ENCODE measurements around the gene NPY2R.

Gene NPY2R, protein sequence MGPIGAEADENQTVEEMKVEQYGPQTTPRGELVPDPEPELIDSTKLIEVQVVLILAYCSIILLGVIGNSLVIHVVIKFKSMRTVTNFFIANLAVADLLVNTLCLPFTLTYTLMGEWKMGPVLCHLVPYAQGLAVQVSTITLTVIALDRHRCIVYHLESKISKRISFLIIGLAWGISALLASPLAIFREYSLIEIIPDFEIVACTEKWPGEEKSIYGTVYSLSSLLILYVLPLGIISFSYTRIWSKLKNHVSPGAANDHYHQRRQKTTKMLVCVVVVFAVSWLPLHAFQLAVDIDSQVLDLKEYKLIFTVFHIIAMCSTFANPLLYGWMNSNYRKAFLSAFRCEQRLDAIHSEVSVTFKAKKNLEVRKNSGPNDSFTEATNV

DNA sequence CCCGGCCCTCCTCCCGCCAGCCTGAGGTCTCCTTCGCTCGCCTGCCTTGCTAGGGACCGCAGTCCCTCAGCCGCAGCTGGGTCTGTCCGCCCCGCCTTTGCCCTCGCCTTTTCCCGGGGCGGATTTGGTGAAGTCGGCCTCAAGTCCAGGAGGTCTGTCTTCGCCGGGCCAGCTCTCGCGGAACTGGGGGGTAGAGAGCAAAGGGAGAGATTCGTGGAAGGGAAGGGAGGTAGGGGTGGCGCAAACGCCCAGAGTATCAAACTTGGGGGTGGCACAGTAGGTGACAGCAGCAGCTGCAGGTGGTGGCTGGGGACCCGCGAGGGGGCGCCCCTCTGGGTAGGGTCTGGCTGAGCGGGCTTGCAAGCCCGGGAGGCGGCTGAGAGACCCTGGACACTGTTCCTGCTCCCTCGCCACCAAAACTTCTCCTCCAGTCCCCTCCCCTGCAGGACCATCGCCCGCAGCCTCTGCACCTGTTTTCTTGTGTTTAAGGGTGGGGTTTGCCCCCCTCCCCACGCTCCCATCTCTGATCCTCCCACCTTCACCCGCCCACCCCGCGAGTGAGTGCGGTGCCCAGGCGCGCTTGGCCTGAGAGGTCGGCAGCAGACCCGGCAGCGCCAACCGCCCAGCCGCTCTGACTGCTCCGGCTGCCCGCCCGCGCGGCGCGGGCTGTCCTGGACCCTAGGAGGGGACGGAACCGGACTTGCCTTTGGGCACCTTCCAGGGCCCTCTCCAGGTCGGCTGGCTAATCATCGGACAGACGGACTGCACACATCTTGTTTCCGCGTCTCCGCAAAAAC, at the start of gene NPY2R:
NPY2R (plus strand) TSS at position 379 of the 797 bp plus-strand sequence. CDS start 5,304 bp downstream, outside the sequence.
- no peak for DNase-seq

DNA sequence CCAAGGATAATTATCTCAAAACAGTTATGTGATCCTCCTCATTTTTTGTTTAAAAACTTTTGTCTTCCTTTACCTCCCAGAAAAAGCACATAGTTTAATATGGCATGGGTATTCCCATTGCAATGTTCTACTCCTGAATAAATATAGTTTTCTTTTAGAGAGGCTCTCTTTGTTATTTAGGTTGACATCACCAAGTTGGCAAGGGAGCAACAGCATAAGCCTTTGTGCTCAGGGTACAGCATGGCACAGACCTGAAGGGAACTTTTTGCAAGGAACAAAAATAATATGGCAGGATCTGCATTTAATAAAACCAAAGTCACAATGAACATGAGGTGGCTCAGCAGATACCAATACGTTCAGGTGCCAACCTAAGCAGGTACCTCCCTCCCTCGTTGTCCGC, 47.1 kb upstream of the NPY2R start:
- no peak for DNase-seq

DNA sequence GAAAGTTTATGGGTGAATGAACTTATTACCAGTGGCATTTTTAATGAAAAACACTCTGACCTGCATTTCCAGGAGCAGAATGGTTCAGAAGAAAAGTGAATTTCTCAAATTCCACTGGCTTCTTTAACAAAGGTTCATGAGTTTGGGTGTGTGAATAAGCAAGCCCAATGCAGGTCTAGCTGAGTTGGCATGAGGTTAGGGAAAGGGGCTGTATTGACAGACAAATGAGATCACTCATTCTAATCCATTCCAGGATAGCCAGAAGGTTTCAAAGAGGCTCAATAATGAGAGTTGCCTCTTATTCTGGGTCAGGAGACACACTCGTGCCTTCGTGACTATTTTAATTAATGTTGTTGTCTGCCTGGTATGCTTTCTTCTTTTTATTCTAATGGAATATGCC, 43.7 kb upstream of the NPY2R start:
- DNase-seq, result no peak

DNA sequence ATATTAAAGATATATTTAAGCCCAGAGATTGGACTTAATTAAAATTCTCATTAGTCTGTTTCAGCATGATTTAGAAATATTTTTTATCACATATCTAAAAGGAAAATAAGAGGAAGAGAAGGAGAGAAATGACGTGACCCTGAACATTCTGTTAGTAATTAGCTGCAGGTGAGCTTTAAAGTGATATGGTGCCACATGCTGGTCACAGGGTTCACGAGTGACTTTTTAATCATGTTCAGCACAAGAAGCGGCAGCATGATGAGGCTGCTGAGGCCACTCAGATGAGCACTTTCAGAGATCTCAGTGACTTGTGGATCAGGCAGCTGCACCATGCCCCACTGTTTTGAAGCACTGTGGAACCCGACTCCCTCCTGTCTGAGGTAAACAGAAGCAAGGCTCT, 37.9 kb upstream of the NPY2R start:
- no peak for DNase-seq

DNA sequence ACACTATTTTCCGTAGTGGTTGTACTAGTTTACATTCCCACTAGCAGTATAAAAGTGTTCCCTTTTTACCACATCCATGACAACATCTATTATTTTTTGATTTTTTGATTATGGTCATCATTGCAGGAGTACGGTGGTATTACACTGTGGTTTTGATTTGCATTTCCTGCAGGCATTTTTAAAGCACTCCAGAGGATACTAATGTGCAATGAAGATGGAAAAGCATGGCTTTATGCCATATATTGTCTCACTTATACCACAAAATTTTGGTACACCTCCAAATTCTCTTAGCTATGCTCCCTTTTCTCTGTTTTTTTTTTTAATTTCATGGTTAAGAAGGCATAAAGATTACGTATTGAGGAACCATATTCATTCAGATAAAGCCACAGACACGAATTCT, 35.1 kb upstream of the NPY2R start:
- DNase-seq, result no peak

DNA sequence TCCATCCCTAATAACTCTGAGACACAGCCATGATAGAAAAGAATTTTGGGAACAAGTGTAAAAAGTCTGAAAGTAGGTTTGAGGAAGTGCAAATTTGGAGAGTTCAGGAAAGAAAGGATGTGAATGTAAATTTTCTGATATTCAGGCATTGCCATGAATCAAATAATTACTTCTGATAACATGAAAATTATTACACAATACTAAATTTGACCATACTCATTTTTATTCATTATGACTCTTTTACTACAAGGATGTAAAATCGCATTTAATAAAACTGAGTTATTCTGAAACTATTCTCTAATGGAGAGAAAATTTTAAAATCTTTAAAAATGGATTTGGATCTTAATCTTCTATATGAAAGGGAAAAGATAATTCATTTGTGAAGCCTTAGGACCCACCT, 33.8 kb upstream of the NPY2R start:
- DNase-seq, result no peak

DNA sequence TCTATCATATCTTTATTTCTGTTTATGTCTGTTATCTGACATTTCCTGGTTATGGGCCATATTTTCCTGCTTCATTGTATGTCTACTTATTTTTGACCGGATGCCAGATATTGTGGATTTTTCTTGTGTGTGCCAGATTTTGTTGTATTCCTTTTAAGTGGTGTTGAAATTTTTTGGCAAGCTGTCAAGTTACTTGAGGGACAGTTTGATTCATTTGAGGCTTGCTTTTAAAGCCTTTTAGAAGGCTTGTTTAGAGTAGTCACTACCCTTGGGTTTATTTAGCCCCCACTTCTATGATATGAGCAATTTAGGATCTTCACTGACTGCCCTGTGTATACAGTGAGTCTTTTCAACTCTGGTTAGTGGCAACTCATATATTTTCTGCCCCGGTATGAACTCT, 29.2 kb upstream of the NPY2R start:
- no peak for DNase-seq

DNA sequence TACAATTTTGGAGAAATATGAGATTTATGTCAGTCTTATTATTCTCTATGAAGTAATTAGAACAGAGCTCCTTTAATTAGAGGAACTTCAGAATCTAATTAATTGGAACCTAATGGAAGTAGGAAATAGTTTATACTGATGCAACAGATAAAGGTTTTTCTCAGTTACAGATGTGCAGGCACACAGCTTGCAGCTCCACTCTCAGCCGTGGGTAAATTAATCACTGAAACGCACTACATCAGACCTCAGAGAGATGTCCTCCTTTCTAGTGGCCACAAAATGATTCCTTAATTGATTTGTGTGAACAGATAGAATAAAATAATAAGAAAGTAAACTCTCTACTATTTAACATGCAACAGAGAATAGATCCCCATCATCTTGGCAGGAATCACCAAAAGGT, 21.5 kb upstream of the NPY2R start:
- DNase-seq, result no peak

DNA sequence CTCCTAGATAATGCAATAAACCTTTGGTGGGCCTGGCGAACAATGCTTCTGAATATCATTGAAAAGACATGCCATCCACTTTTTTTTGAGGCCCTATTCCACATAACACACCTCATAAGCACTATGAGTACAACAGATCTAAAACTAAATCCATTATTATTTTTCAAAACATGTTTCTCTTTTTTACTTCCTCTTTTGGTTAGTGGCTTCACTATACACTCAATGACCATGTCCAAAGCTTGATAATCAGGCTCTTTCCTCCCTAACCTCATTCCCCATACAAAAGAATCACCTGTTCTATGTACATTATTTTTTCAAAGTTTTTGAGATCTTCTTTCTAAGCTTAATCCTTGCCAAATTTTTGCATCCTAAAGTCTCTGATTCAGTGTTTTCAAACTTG, 20.4 kb upstream of the NPY2R start:
- DNase-seq, result no peak

DNA sequence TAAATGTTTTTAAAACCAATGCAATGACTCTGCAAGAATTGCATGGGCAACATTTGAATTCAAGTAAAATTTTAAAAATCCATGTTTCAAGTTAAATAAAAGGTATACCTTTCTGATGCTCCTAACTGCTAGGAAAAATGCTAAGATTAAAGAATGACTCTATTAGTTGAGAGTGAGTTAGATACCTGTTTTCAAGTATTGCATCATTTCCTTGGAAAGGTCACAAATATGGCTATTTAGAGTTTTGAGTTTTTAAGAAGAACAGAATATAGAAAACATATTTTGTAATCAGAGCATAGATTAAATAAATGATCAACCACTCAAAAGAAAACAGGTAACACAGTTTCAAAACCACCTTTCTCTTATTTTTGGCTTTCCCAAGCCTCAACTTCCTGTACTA, 18.3 kb upstream of the NPY2R start:
- DNase-seq, result no peak

DNA sequence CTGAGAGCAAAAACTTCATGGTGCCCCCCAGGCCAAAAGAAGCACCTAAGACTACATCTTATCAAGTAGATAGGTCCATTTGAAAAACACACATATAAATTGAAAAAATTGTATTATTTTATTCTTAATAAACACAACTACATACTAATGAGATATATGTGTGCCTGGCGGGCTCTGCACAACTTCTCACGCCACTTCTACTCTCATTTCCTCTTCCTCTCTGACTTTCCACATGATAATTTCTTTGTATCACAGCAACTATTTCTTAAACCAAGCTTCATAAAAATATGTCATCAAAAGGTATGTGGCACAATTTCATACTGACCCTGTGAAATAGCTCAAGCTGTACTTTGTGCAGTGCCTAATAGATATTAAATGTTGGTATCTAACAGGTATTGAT, 10.7 kb upstream of the NPY2R start:
- DNase-seq, result no peak

DNA sequence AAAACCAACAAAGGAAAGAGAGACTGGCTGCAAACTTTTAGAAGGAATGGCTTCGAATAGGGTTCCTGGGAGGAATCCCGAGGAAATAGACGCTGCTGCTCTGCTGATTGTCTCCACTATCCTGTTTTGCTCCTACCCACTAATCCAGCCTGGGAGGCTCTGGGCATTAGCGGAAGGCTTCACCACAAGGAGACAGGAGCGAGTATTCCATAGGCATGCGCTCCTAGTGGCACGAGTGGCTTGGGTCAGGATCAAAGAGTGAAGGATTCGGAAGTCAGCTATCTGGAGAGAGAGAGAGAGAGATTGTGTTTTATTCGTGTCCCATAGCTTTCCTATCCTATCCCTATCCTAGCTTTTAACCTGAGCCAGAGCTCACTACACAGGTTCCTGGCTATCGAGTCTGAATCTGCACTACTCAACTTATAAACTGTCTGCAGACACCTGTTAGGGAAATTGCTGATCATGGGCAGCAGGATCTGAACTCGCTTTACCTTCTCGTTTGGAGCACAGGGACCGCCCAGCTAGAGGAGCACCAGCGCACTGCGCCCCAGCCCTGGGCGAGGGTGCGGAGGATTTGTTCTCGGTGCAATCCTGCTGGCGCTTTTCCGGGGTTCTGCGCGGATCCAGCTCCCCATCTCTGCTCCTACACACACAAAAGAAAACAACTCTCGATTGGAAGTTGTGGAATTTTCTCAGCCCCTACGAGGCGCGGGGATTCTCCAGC, 740 bp upstream of the NPY2R start:
- no peak for DNase-seq

DNA sequence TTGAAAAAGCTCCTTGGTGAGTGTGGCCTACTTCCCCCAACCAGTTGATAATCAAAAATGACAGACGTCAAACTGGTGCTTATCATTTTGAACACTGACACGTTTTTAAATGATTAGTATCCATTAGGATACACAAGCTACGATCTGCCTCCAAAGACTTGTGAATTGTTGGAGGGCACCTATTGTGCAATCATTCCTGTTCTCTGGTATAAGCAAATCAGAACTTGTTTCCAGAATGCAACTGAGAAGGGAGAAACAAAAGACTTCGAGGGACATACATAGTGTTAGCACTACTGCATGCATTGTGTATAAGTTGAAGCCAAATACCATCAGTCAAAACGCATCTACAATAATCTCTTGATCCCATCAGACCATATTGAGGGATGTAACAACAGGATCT, 11.6 kb downstream of the NPY2R start:
- DNase-seq, result no peak

DNA sequence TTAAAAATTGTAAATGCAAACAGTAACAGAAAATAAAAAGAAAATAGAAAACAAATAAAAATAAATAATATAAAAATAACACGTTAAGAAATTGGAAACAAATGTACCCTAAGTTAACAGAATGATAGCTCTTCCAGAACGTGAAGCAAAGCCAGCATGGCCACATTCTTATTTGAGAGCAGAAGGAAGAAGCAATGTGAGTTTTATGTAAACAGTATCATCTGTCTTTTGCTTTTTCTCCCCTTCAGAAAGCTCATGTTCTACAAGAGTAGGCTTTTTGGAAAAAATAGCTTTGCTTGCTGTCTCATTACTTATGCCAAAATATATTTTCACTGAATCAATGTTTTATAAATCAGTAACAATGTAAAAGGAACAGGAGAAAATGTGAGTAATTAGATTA, 18.7 kb downstream of the NPY2R start:
- DNase-seq, result no peak

DNA sequence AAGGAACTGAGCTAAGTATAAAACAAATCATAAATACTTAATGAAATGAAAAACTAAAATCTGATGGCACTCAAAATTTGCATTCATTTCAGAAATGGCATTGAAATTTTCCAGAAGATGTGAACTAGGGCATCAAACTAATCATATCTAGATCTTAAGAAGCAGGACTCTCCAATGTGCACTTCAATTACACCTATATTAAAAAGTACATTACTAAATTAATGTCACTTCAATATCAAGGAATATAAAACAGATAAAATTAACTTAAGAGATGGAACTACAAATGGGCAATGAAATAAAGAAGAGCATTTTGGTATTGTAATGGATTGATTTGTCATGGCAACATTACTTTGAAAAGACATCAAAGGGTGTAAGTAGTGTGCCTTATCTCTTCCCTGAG, 20.3 kb downstream of the NPY2R start:
- no peak for DNase-seq

DNA sequence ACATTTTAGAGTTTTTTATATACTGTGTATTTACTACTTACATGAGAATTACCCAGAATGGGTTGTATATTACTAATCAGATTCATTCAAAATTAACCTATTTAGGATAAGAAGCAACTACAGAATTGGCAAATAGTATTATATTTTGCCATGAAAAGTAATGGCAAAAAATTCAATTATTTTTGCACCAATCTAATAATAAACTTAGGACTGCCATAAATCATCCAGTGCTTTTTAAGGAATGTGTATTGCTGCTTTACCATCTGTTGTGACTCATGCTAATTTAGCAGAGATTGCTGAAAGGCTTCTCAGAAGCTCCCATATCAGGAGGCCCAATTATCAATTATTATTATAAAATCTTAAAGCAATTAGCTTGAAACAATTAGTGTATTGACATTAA, 24.0 kb downstream of the NPY2R start:
- DNase-seq, result no peak

DNA sequence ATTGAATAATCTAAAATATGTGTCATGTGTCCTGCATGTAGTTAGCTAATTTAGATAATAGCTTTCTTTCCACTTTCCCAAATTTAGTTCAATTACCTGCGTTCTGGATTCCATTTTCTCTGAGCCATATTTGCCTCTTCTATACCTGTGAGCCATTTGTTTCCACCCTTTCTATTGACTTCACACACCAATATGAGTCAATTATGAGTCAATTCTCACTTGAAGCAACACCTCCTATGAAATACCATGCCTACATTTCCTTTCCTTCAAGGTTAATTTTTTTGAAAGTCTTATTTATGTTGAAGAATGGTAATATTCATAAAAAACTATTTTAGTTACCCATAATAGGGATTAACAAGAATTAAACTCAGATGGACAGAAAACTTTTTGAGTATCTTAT, 25.8 kb downstream of the NPY2R start:
- no peak for DNase-seq

DNA sequence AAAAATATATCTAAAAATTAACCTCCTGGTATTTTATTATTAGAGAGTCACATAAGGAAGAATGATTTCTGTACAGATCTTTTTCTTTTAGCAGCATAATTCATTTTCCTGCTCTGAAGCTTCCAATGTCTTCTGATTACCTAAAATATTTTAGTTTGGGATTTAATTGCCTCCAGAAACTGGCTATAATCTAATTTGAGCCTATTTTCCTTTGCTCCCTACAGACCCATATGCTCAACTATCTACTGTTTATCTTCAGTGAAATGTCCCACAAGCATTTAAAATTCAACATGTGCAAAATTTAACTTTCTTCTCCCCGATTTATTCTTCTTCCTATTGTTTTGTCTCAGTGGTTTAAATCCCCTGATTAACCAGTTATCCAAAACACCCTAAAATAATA, 29.1 kb downstream of the NPY2R start:
- DNase-seq, result no peak

DNA sequence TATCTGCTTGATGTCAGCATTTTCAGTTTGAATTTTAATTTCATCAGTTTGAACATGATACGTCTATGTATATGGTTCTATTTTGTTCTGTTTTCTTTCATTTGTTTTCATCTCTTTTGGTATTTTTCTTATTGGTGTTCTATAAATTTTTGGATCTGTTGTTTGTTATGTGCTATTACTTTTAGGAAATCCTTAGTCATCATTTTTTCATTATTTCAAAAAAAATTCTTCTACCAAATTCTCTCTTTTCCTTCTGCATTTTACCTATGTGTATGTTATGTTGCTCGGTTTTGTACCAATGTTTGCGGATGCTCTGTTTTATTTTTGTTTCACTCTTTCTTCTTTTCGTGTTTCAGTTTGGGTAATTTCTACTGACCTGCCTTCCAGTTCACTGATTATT, 32.8 kb downstream of the NPY2R start:
- DNase-seq, result no peak

DNA sequence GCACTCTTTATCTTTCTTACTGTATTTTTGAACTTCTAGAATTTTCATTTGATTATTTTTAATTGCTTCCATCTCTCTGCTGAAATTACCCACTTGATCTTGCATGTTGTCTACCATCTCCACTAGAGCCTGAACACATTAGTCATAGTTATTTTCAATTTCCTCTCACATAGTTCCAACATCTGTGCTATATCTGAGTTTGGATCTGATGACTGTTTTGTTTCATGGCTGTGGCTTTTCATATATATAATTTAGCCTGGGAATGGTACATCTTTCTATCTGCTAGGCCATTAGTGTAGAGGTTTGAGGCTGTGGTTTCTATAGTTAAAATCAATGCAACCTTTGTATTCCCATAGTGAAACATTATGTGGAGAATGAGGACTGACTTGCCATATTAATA, 33.2 kb downstream of the NPY2R start:
- no peak for DNase-seq

DNA sequence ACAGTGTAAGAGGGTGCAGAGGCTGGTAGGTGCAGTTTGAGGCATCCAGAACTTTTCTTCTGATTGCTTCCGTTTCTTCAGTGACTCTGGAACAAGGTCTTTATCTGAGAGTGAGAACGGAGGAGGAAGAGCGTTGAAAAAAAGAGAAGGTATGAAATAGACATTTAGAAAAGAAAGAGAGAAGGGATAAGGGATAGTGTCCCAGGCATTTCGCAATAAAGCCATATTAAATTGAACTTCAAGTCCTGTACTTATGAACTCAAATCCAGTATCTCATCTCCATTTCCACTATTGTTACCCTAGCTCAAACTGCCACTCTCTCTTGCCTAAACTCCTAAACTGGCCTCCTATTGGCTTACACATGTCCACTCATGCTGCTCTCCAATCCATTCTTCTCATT, 36.7 kb downstream of the NPY2R start:
- DNase-seq, result no peak

DNA sequence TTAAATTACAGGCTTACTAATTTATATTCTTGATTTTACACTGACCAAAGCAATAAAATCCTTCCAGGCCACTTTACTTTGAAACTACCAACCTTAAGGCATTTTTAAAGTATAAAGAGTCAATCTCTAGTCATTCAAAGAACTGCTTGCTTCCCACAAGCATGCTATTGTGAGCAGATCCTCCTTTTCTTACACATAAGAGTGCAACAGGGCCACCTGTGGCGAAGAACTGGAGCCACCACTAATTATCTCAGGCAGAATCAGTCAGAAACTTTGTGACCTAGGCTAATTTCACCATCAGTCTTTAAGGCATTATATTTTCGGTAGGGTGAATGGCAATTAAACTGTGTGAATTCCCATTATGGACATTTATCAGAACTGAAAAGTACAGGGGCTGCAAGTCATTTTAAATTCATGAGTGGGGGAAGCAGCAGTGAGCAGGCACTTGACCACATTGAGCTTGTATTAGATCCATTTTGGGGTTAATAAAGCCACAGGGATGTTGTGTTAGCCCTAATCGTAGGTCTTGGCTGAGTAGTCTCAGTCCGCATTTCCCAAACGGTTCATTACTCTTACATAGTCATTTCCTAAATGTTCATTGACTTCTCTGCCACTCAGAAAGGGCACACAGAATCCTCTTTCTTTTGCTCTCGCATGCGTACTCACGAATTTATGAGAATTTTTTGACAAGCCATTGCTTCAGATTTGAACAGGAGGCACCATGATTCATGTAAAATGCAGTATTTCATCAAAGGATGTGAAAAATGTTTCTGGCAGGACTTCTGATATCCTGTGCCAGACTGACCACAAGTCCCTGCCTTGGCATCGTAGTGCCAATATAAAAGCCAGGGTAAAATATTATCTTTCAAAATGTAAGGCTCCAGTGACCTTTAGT, 39.8 kb downstream of the NPY2R start:
- DNase-seq, result no peak

Measured in SW 1271 (cell line).